ENCODE measurements around the gene TMEM115.

TMEM115 gene

GRCh38 chr3:50365080-50365841 is 5.9 kb upstream of the TMEM115 start:
- Histone ChIP-seq H3K4me1 (ENCODE audit: control insufficient read depth, insufficient read depth, low read length) (peaks cover 14% of the 10 kb centered on the region), H3K36me3 (ENCODE audit: control insufficient read depth in 2 of 2, insufficient read depth in 2 of 2, low read length in 2 of 2) (no peaks in the 10 kb centered on the region), H3K9ac (ENCODE audit: low read length in 2 of 2) (peak overlapping the region; percentile 51 to 60), H3K27ac (ENCODE audit: low read length) (no peak overlapping the region), H3K4me3 (ENCODE audit: low read length in 2 of 2) (peak overlapping the region; percentile 69 to 79), H3K9me3 (ENCODE audit: control insufficient read depth in 2 of 2, low read length in 2 of 2) (no peaks in the 10 kb centered on the region), H3K27me3 (ENCODE audit: control insufficient read depth in 1 of 2, insufficient read depth in 2 of 2, low read length in 2 of 2) (peaks cover 0 to 2% of the 10 kb centered on the region in 2 donors)

- no peaks in the 10 kb centered on the region for H3K36me3 ChIP-seq (ENCODE audit: control insufficient read depth in 2 of 2, insufficient read depth in 2 of 2, low read length in 2 of 2)
- H3K27ac ChIP-seq (ENCODE audit: low read length) = no peak overlapping the region
- peak overlapping the region; percentile 31 to 58 for H3K9ac ChIP-seq (ENCODE audit: low read length in 2 of 2)
- peaks cover 0 to 2% of the 10 kb centered on the region in 2 donors for H3K27me3 ChIP-seq (ENCODE audit: control insufficient read depth in 1 of 2, insufficient read depth in 2 of 2, low read length in 2 of 2)
- H3K4me1 ChIP-seq (ENCODE audit: control insufficient read depth, insufficient read depth, low read length) = peaks cover 17% of the 10 kb centered on the region
- peak overlapping the region; percentile 51 to 79 for H3K4me3 ChIP-seq (ENCODE audit: low read length in 2 of 2)
- no peaks in the 10 kb centered on the region for H3K9me3 ChIP-seq (ENCODE audit: control insufficient read depth in 2 of 2, low read length in 2 of 2)
Observed at GRCh38 chr3:50364573-50365079, 5.3 kb upstream of the TMEM115 start.

- peak overlapping the region; percentile 86 for H3K27ac ChIP-seq (ENCODE audit: low read length)
- H3K9ac ChIP-seq (ENCODE audit: low read length in 2 of 2) = no peak overlapping the region
- no peaks in the 10 kb centered on the region for H3K27me3 ChIP-seq (ENCODE audit: control insufficient read depth in 1 of 2, insufficient read depth in 2 of 2, low read length in 2 of 2)
- no peaks in the 10 kb centered on the region for H3K9me3 ChIP-seq (ENCODE audit: control insufficient read depth in 2 of 2, low read length in 2 of 2)
- H3K36me3 ChIP-seq (ENCODE audit: control insufficient read depth in 2 of 2, insufficient read depth in 2 of 2, low read length in 2 of 2) = peaks cover 3 to 17% of the 10 kb centered on the region in 2 donors
- peak overlapping the region in 1 of 2 donors; percentile 97 for H3K4me3 ChIP-seq (ENCODE audit: low read length in 2 of 2)
- peaks cover 56% of the 10 kb centered on the region for H3K4me1 ChIP-seq (ENCODE audit: control insufficient read depth, insufficient read depth, low read length)
Observed at GRCh38 chr3:50359760-50360110, 414 bp upstream of the TMEM115 start.

- peak overlapping the region; percentile 86 for H3K27ac ChIP-seq (ENCODE audit: low read length)
- no peaks in the 10 kb centered on the region for H3K27me3 ChIP-seq (ENCODE audit: control insufficient read depth in 1 of 2, insufficient read depth in 2 of 2, low read length in 2 of 2)
- peak overlapping the region; percentile 81 to 98 for H3K9ac ChIP-seq (ENCODE audit: low read length in 2 of 2)
- peak overlapping the region; percentile 77 to 97 for H3K4me3 ChIP-seq (ENCODE audit: low read length in 2 of 2)
- peaks cover 7 to 28% of the 10 kb centered on the region in 2 donors for H3K36me3 ChIP-seq (ENCODE audit: control insufficient read depth in 2 of 2, insufficient read depth in 2 of 2, low read length in 2 of 2)
- peaks cover 49% of the 10 kb centered on the region for H3K4me1 ChIP-seq (ENCODE audit: control insufficient read depth, insufficient read depth, low read length)
- no peaks in the 10 kb centered on the region for H3K9me3 ChIP-seq (ENCODE audit: control insufficient read depth in 2 of 2, low read length in 2 of 2)
Observed at GRCh38 chr3:50358355-50358910, 888 bp downstream of the TMEM115 start.

- Histone ChIP-seq H3K4me1 (ENCODE audit: control insufficient read depth, insufficient read depth, low read length) (peaks cover 52% of the 10 kb centered on the region), H3K27me3 (ENCODE audit: control insufficient read depth in 1 of 2, insufficient read depth in 2 of 2, low read length in 2 of 2) (no peaks in the 10 kb centered on the region), H3K9me3 (ENCODE audit: control insufficient read depth in 2 of 2, low read length in 2 of 2) (no peaks in the 10 kb centered on the region), H3K27ac (ENCODE audit: low read length) (peak overlapping the region; percentile 11), H3K4me3 (ENCODE audit: low read length in 2 of 2) (peak overlapping the region; percentile 77 to 97), H3K9ac (ENCODE audit: low read length in 2 of 2) (peak overlapping the region; percentile 80 to 81), H3K36me3 (ENCODE audit: control insufficient read depth in 2 of 2, insufficient read depth in 2 of 2, low read length in 2 of 2) (peaks cover 7 to 31% of the 10 kb centered on the region in 2 donors)
Observed at GRCh38 chr3:50357481-50357880, 1.8 kb downstream of the TMEM115 start.

GRCh38 chr3:50356553-50356952 is 2.8 kb downstream of the TMEM115 start:
- Histone ChIP-seq H3K4me1 (ENCODE audit: control insufficient read depth, insufficient read depth, low read length) (peaks cover 55% of the 10 kb centered on the region), H3K9ac (ENCODE audit: low read length in 2 of 2) (peak overlapping the region; percentile 80 to 81), H3K9me3 (ENCODE audit: control insufficient read depth in 2 of 2, low read length in 2 of 2) (no peaks in the 10 kb centered on the region), H3K27ac (ENCODE audit: low read length) (no peak overlapping the region), H3K27me3 (ENCODE audit: control insufficient read depth in 1 of 2, insufficient read depth in 2 of 2, low read length in 2 of 2) (no peaks in the 10 kb centered on the region), H3K36me3 (ENCODE audit: control insufficient read depth in 2 of 2, insufficient read depth in 2 of 2, low read length in 2 of 2) (peaks cover 7 to 31% of the 10 kb centered on the region in 2 donors), H3K4me3 (ENCODE audit: low read length in 2 of 2) (peak overlapping the region; percentile 77 to 97)

GRCh38 chr3:50355829-50356552 is 3.3 kb downstream of the TMEM115 start:
- peaks cover 7 to 31% of the 10 kb centered on the region in 2 donors for H3K36me3 ChIP-seq (ENCODE audit: control insufficient read depth in 2 of 2, insufficient read depth in 2 of 2, low read length in 2 of 2)
- H3K4me1 ChIP-seq (ENCODE audit: control insufficient read depth, insufficient read depth, low read length) = peaks cover 61% of the 10 kb centered on the region
- H3K9ac ChIP-seq (ENCODE audit: low read length in 2 of 2) = peak overlapping the region; percentile 60 to 81

GRCh38 chr3:50354850-50355249 is 4.5 kb downstream of the TMEM115 start:
- Histone ChIP-seq H3K9me3 (ENCODE audit: control insufficient read depth in 2 of 2, low read length in 2 of 2) (no peaks in the 10 kb centered on the region), H3K4me3 (ENCODE audit: low read length in 2 of 2) (no peak overlapping the region), H3K9ac (ENCODE audit: low read length in 2 of 2) (no peak overlapping the region), H3K27ac (ENCODE audit: low read length) (no peak overlapping the region), H3K27me3 (ENCODE audit: control insufficient read depth in 1 of 2, insufficient read depth in 2 of 2, low read length in 2 of 2) (no peaks in the 10 kb centered on the region), H3K4me1 (ENCODE audit: control insufficient read depth, insufficient read depth, low read length) (peaks cover 67% of the 10 kb centered on the region), H3K36me3 (ENCODE audit: control insufficient read depth in 2 of 2, insufficient read depth in 2 of 2, low read length in 2 of 2) (peaks cover 7 to 31% of the 10 kb centered on the region in 2 donors)

More at GRCh38 chr3:50355829-50356552, 3.3 kb downstream of the TMEM115 start:
- Histone ChIP-seq H3K27ac (ENCODE audit: low read length) (no peak overlapping the region), H3K9me3 (ENCODE audit: control insufficient read depth in 2 of 2, low read length in 2 of 2) (no peaks in the 10 kb centered on the region), H3K4me3 (ENCODE audit: low read length in 2 of 2) (peak overlapping the region; percentile 77 to 97), H3K27me3 (ENCODE audit: control insufficient read depth in 1 of 2, insufficient read depth in 2 of 2, low read length in 2 of 2) (no peaks in the 10 kb centered on the region)

- Histone ChIP-seq H3K9me3 (ENCODE audit: control insufficient read depth in 2 of 2, low read length in 2 of 2) (no peaks in the 10 kb centered on the region), H3K27me3 (ENCODE audit: control insufficient read depth in 1 of 2, insufficient read depth in 2 of 2, low read length in 2 of 2) (no peaks in the 10 kb centered on the region), H3K4me3 (ENCODE audit: low read length in 2 of 2) (no peak overlapping the region), H3K4me1 (ENCODE audit: control insufficient read depth, insufficient read depth, low read length) (peaks cover 67% of the 10 kb centered on the region), H3K36me3 (ENCODE audit: control insufficient read depth in 2 of 2, insufficient read depth in 2 of 2, low read length in 2 of 2) (peaks cover 7 to 31% of the 10 kb centered on the region in 2 donors), H3K9ac (ENCODE audit: low read length in 2 of 2) (no peak overlapping the region), H3K27ac (ENCODE audit: low read length) (no peak overlapping the region)
Observed at GRCh38 chr3:50354186-50354764, 5.0 kb downstream of the TMEM115 start.

GRCh38 chr3:50353245-50354004 is 5.9 kb downstream of the TMEM115 start:
- H3K36me3 ChIP-seq (ENCODE audit: control insufficient read depth in 2 of 2, insufficient read depth in 2 of 2, low read length in 2 of 2) = peaks cover 7 to 34% of the 10 kb centered on the region in 2 donors
- H3K4me1 ChIP-seq (ENCODE audit: control insufficient read depth, insufficient read depth, low read length) = peaks cover 65% of the 10 kb centered on the region
- no peaks in the 10 kb centered on the region for H3K27me3 ChIP-seq (ENCODE audit: control insufficient read depth in 1 of 2, insufficient read depth in 2 of 2, low read length in 2 of 2)
- H3K9me3 ChIP-seq (ENCODE audit: control insufficient read depth in 2 of 2, low read length in 2 of 2) = no peaks in the 10 kb centered on the region
- no peak overlapping the region for H3K4me3 ChIP-seq (ENCODE audit: low read length in 2 of 2)
- H3K27ac ChIP-seq (ENCODE audit: low read length) = no peak overlapping the region
- no peak overlapping the region for H3K9ac ChIP-seq (ENCODE audit: low read length in 2 of 2)

All from stomach smooth muscle (tissue), 2 donors.